ENCODE measurements around the gene SYDE1.

SYDE1 gene

GRCh38 chr19:15125232-15126067 lies 18.2 kb downstream of the SYDE1 start:
- peak; percentile 90 for DNase-seq (ENCODE audit: low spot score)

GRCh38 chr19:15126131-15126910 lies 19.1 kb downstream of the SYDE1 start:
- no peak for DNase-seq (ENCODE audit: low spot score)

GRCh38 chr19:15128162-15128770 lies 21.1 kb downstream of the SYDE1 start:
- DNase-seq (ENCODE audit: low spot score), result no peak

- DNase-seq (ENCODE audit: low spot score), result no peak
Measured at GRCh38 chr19:15129856-15130585, 22.8 kb downstream of the SYDE1 start.

GRCh38 chr19:15136234-15136954 lies 29.2 kb downstream of the SYDE1 start:
- DNase-seq (ENCODE audit: low spot score), result no peak

- DNase-seq (ENCODE audit: low spot score), result no peak
Measured at GRCh38 chr19:15137777-15138176, 30.6 kb downstream of the SYDE1 start.

GRCh38 chr19:15138427-15138826 lies 31.2 kb downstream of the SYDE1 start:
- DNase-seq (ENCODE audit: low spot score), result no peak

- DNase-seq (ENCODE audit: low spot score), result no peak
Measured at GRCh38 chr19:15141143-15141542, 33.9 kb downstream of the SYDE1 start.

- DNase-seq (ENCODE audit: low spot score), result no peak
Measured at GRCh38 chr19:15142313-15142712, 35.1 kb downstream of the SYDE1 start.

GRCh38 chr19:15144046-15144646 lies 36.9 kb downstream of the SYDE1 start:
- DNase-seq (ENCODE audit: low spot score), result no peak

- DNase-seq (ENCODE audit: low spot score), result no peak
Measured at GRCh38 chr19:15147090-15147489, 39.9 kb downstream of the SYDE1 start.

- DNase-seq (ENCODE audit: low spot score), result no peak
Measured at GRCh38 chr19:15149737-15150136, 42.5 kb downstream of the SYDE1 start.

- peak; percentile 26 for DNase-seq (ENCODE audit: low spot score)
Measured at GRCh38 chr19:15154002-15154612, 46.9 kb downstream of the SYDE1 start.

- no peak for DNase-seq (ENCODE audit: low spot score)
Measured at GRCh38 chr19:15155296-15155695, 48.1 kb downstream of the SYDE1 start.

- no peak for DNase-seq (ENCODE audit: low spot score)
Measured at GRCh38 chr19:15156391-15156790, 49.2 kb downstream of the SYDE1 start.

GRCh38 chr19:15159251-15159650 lies 52.0 kb downstream of the SYDE1 start:
- no peak for DNase-seq (ENCODE audit: low spot score)

GRCh38 chr19:15161028-15161984 lies 54.1 kb downstream of the SYDE1 start:
- peak; percentile 18 for DNase-seq (ENCODE audit: low spot score)
